GM12874 (cell line): Measurements from ENCODE around the gene ADGRL1.

ENCODE experiments used
- CTCF ChIP-seq: IDR thresholded peaks from 2 replicates; pipeline ENCODE4 v1.5.1; 2011; ENCODE audit warnings: low read depth, mild to moderate bottlenecking, control low read depth, low read length, moderate library complexity; ENCODE audit not compliant: insufficient read depth

ADGRL1 gene

GRCh38 chr19:14136509-14137281 lies 69.3 kb downstream of the ADGRL1 start, which contains the start of gene ASF1B:
Gene ASF1B (minus strand): TSS chr19:14136589. CDS start chr19:14136456, 133 bp downstream.
- peak; percentile 89 for TF ChIP-seq CTCF

- no peak for TF ChIP-seq CTCF
These were observed 69.9 kb downstream of the ADGRL1 start for GRCh38 chr19:14135985-14136508.

GRCh38 chr19:14135355-14135754 lies 70.6 kb downstream of the ADGRL1 start:
- TF ChIP-seq CTCF = no peak

- no peak for TF ChIP-seq CTCF
These were observed 78.0 kb downstream of the ADGRL1 start for GRCh38 chr19:14127929-14128509.

- TF ChIP-seq CTCF = no peak
These were observed 78.8 kb downstream of the ADGRL1 start for GRCh38 chr19:14127176-14127575.

- TF ChIP-seq CTCF = no peak
These were observed 83.0 kb downstream of the ADGRL1 start for GRCh38 chr19:14122924-14123323.

GRCh38 chr19:14120497-14120780 lies 85.5 kb downstream of the ADGRL1 start:
- no peak for TF ChIP-seq CTCF
